PC-3 (cell line): ENCODE measurements around the gene NCKIPSD. TPM values are rescaled to one million over a fixed set of nuclear protein-coding genes. Genes with fewer than 3 reads are reported as not detected.

ENCODE experiments used
- ATAC-seq: fragments of 200-7000 bp; cut with Tn5 transposase; 2 replicates; pipeline ENCODE4 v1.9.1; 2020; ENCODE audit warnings: mild to moderate bottlenecking, moderate library complexity
- BruUV-seq: library from RNA; stranded (reverse); fragments of 400-500 nt; replicated peaks from 2 replicates; lab custom pipeline; 2021; lab: Mats Ljungman, UMichigan
- CTCF ChIA-PET: fragments of 300-600 bp; sonication (Branson Sonifier 250); formaldehyde crosslinking; loops from one replicate; lab custom pipeline; 2022; ENCODE audit warnings: antibody characterized with exemption; lab: Charles Lee
- POLR2A ChIA-PET: fragments of 300-600 bp; sonication (Branson Sonifier 250); formaldehyde crosslinking; loops from one replicate; lab custom pipeline; 2022; ENCODE audit warnings: antibody characterized with exemption; ENCODE audit not compliant: unreplicated experiment; lab: Charles Lee
- DNase-seq: peaks from one replicate; pipeline ENCODE4 v3.0.0-alpha.2; 2015
- H2AFZ ChIP-seq: fragments of 300-600 bp; sonication (generic); 2 replicates; pipeline ENCODE4 v1.6.0; 2016; ENCODE audit warnings: antibody characterized with exemption, low read length
- H3F3A ChIP-seq: fragments of 300-600 bp; sonication (generic); one replicate; pipeline ENCODE4 v1.6.0; 2017; ENCODE audit warnings: antibody characterized with exemption, low read length, control low read depth, mild to moderate bottlenecking; ENCODE audit not compliant: unreplicated experiment
- H3K27ac ChIP-seq: fragments of 300-600 bp; sonication (generic); 2 replicates; pipeline ENCODE4 v1.5.1; 2016; ENCODE audit warnings: mild to moderate bottlenecking, low read length
- H3K27me3 ChIP-seq: fragments of 300-600 bp; sonication (generic); 2 replicates; pipeline ENCODE4 v1.6.1; 2016; ENCODE audit warnings: low read length, mixed read lengths
- H3K36me3 ChIP-seq: fragments of 300-600 bp; sonication (generic); 2 replicates; pipeline ENCODE4 v1.6.1; 2016; ENCODE audit warnings: low read depth, mixed run types, low read length, mixed read lengths
- H3K4me1 ChIP-seq: fragments of 300-600 bp; sonication (generic); 2 replicates; pipeline ENCODE4 v1.5.1; 2016; ENCODE audit warnings: low read length; ENCODE audit not compliant: insufficient read depth
- H3K4me2 ChIP-seq: fragments of 300-600 bp; sonication (generic); 2 replicates; pipeline ENCODE4 v1.6.0; 2016; ENCODE audit warnings: low read length
- H3K4me3 ChIP-seq: fragments of 300-600 bp; sonication (generic); 2 replicates; pipeline ENCODE4 v1.5.1; 2016; ENCODE audit warnings: mild to moderate bottlenecking, low read length, mixed read lengths
- H3K79me2 ChIP-seq: fragments of 300-600 bp; sonication (generic); 2 replicates; pipeline ENCODE4 v1.6.1; 2017; ENCODE audit warnings: low read length, mixed read lengths
- H3K9ac ChIP-seq: fragments of 300-600 bp; sonication (generic); 2 replicates; pipeline ENCODE4 v1.6.0; 2016; ENCODE audit warnings: mild to moderate bottlenecking, low read length
- H3K9me2 ChIP-seq: fragments of 300-600 bp; sonication (generic); replicated peaks from 2 replicates; pipeline ENCODE4 v1.6.1; 2016; ENCODE audit warnings: mixed run types, low read length, mixed read lengths
- H3K9me3 ChIP-seq: fragments of 300-600 bp; sonication (generic); 2 replicates; pipeline ENCODE4 v1.6.1; 2016; ENCODE audit warnings: low read length, mixed read lengths
- H4K20me1 ChIP-seq: fragments of 300-600 bp; sonication (generic); 2 replicates; pipeline ENCODE4 v1.6.1; 2016; ENCODE audit warnings: low read length, mixed read lengths
- EZH2 ChIP-seq: fragments of 300-600 bp; sonication (generic); IDR thresholded peaks from one replicate; pipeline ENCODE4 v1.6.1; 2017; ENCODE audit warnings: antibody characterized with exemption, mild to moderate bottlenecking, low read length; ENCODE audit not compliant: unreplicated experiment
- EZH2phosphoT487 ChIP-seq: fragments of 300-600 bp; sonication (generic); IDR thresholded peaks from 2 replicates; pipeline ENCODE4 v1.6.1; 2018; ENCODE audit warnings: mild to moderate bottlenecking, antibody characterized with exemption, low read length, borderline replicate concordance
- intact Hi-C: fragments of 100-400 bp; cut with micrococcal nuclease; formaldehyde crosslinking; loops from 2 replicates; pipeline ENCODE4 v1.9.0; 2023
- total RNA-seq: library from RNA; depleted of rRNA; stranded (reverse); fragments of >200 nt; gene quantifications from 2 replicates; pipeline ENCODE4 v1.2.3, GENCODE V29; 2014
- TF ChIP-seq, protein P1 (sequence below): fragments of 300-600 bp; sonication (generic); conservative IDR thresholded peaks from 2 replicates; pipeline ENCODE4 v1.5.1; 2017; ENCODE audit warnings: antibody characterized with exemption, low read depth, mild to moderate bottlenecking, low read length

Gene NCKIPSD
- total RNA-seq, 1 experiment from 2014 or later, result 66.8 TPM

DNA sequence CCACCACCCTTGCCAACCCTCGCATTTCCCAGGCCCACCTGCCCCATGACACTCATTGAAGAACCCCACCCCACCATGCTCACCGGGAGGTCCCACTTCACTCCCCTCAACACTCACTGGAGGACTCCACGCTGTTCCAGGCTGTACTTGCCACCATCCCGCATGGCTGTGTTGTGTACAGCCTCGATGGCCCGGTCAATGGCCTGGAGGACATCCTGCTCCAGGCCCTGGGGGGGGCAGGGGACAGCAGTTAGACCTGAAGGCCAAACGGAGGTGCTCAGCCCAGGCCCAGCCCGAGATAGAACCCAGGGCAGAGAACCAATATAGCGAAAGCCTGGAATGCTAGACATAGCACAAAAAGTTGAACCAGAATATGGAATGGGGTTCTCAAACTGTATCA lies 2.9 kb downstream of the NCKIPSD start:
- Histone ChIP-seq H3K9me3 (no peaks in the 10 kb centered on the region), H3K79me2 (peaks cover 30% of the 10 kb centered on the region), H3K4me3 (peak overlapping the region; percentile 90; the same call in 1 of the 2 replicates), H4K20me1 (0 out of 2 replicates have a peak, but pooled peaks cover 7% of the 10 kb centered on the region), H3K4me1 (peaks cover 20% of the 10 kb centered on the region), H3K9me2 (no peaks in the 10 kb centered on the region), H3K27ac (no peak overlapping the region), H3F3A (peaks cover 4% of the 10 kb centered on the region), H3K4me2 (peak overlapping the region; percentile 96; the same call in 1 of the 2 replicates), H3K9ac (no peak overlapping the region), H2AFZ (no peak overlapping the region), H3K36me3 (peaks cover 42% of the 10 kb centered on the region), H3K27me3 (no peaks in the 10 kb centered on the region)
- ATAC-seq (no peak), DNase-seq (no peak)
- intact Hi-C loops, result loop anchor here (5.0 kb wide), 1 partner anchor 120 kb away; the partner anchor contains the start of gene UCN2
- ChIA-PET CTCF (no interaction called here), POLR2A (no interaction called here)
- TF ChIP-seq EZH2phosphoT487, result no peak
- TF ChIP-seq EZH2, result no peak
- TF ChIP-seq, protein P1, sequence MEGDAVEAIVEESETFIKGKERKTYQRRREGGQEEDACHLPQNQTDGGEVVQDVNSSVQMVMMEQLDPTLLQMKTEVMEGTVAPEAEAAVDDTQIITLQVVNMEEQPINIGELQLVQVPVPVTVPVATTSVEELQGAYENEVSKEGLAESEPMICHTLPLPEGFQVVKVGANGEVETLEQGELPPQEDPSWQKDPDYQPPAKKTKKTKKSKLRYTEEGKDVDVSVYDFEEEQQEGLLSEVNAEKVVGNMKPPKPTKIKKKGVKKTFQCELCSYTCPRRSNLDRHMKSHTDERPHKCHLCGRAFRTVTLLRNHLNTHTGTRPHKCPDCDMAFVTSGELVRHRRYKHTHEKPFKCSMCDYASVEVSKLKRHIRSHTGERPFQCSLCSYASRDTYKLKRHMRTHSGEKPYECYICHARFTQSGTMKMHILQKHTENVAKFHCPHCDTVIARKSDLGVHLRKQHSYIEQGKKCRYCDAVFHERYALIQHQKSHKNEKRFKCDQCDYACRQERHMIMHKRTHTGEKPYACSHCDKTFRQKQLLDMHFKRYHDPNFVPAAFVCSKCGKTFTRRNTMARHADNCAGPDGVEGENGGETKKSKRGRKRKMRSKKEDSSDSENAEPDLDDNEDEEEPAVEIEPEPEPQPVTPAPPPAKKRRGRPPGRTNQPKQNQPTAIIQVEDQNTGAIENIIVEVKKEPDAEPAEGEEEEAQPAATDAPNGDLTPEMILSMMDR, result no peak
- no TSS peak for BruUV-seq

DNA sequence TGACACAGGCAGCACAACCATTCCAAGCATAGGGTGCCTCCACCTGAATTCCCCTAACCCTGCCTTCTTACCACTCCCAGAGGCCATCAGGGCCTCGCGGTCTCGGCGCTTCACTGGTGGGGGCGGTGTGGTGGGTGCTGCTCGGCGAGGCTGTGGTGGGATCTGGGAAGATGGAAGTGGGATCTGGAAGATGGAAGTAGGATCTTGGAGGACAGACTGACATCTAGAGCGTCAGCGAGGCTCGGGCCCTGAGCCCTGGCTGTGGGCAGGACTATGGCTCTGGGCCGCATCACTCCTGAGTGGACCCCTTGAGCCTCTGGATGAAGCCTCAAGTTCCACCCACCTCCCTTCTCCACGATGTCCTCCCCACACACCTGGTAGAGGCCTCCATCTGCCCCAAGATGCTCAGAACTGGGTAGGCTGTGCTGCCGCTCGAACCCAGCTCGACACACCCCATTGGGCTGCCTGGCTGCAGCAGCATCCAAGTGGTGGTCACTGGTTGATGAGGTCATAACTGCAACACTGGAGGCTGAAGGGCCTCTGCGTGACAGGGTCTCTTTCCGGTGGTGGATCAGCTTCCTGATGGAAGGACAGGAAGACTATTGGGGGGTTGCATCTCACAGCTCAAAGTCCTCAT lies 3.6 kb downstream of the NCKIPSD start:
- no peaks in the 10 kb centered on the region for H3K27me3 ChIP-seq
- peaks cover 4% of the 10 kb centered on the region for H3F3A ChIP-seq
- H3K4me1 ChIP-seq, result peaks cover 20% of the 10 kb centered on the region
- intact Hi-C loops, result loop anchor here (5.0 kb wide), 1 partner anchor 120 kb away; the partner anchor contains the start of gene UCN2
- H3K4me3 ChIP-seq, result no peak overlapping the region
- H3K4me2 ChIP-seq, result no peak overlapping the region
- peaks cover 30% of the 10 kb centered on the region for H3K79me2 ChIP-seq
- ATAC-seq (no peak), DNase-seq (no peak)
- H3K36me3 ChIP-seq, result peaks cover 46% of the 10 kb centered on the region
- H3K9me2 ChIP-seq, result no peaks in the 10 kb centered on the region
- no peak overlapping the region for H3K27ac ChIP-seq
- TF ChIP-seq, protein P1, result no peak
- TF ChIP-seq EZH2phosphoT487 (no peak), EZH2 (no peak)
- no peak overlapping the region for H2AFZ ChIP-seq
- no peaks in the 10 kb centered on the region for H3K9me3 ChIP-seq
- BruUV-seq, result no TSS peak
- POLR2A ChIA-PET, result no interaction called here
- no peak overlapping the region for H3K9ac ChIP-seq
- 0 out of 2 replicates have a peak, but pooled peaks cover 7% of the 10 kb centered on the region for H4K20me1 ChIP-seq
- CTCF ChIA-PET, result no interaction called here

DNA sequence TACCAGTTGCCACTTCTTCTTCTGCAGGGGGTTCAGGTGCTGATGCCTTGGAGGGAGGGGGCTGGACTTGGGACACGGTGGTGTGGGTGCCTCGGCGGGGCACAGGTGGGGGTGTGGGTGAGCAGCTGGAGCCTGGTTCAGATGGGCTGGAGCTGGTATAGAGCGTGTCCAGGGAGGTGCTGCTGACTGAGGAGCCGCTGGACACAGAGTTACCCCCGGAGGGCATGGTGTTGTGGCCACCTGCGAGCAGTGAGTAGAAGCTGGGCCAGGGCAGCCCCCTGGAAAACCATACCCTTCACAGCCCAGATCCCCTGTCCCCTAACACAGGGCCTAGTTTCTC lies 4.2 kb downstream of the NCKIPSD start:
- Histone ChIP-seq H3K4me1 (peaks cover 20% of the 10 kb centered on the region), H3K9me3 (no peaks in the 10 kb centered on the region), H4K20me1 (0 out of 2 replicates have a peak, but pooled peaks cover 5% of the 10 kb centered on the region), H3K27me3 (no peaks in the 10 kb centered on the region), H3K9me2 (no peaks in the 10 kb centered on the region), H2AFZ (no peak overlapping the region), H3K4me3 (no peak overlapping the region), H3K9ac (no peak overlapping the region), H3F3A (peaks cover 2% of the 10 kb centered on the region), H3K4me2 (no peak overlapping the region), H3K79me2 (peaks cover 30% of the 10 kb centered on the region), H3K36me3 (peaks cover 46% of the 10 kb centered on the region), H3K27ac (no peak overlapping the region)
- CTCF ChIA-PET, result no interaction called here
- POLR2A ChIA-PET, result no interaction called here
- DNase-seq (no peak), ATAC-seq (no peak)
- intact Hi-C loops, result loop anchor here (5.0 kb wide), 1 partner anchor 119 kb away; the partner anchor contains the start of gene UCN2
- TF ChIP-seq EZH2phosphoT487, result no peak
- no peak for TF ChIP-seq EZH2
- TF ChIP-seq, protein P1, result no peak
- no TSS peak for BruUV-seq
